Measurements from ENCODE around the gene HOXA4.

- TF ChIP-seq, protein P1, sequence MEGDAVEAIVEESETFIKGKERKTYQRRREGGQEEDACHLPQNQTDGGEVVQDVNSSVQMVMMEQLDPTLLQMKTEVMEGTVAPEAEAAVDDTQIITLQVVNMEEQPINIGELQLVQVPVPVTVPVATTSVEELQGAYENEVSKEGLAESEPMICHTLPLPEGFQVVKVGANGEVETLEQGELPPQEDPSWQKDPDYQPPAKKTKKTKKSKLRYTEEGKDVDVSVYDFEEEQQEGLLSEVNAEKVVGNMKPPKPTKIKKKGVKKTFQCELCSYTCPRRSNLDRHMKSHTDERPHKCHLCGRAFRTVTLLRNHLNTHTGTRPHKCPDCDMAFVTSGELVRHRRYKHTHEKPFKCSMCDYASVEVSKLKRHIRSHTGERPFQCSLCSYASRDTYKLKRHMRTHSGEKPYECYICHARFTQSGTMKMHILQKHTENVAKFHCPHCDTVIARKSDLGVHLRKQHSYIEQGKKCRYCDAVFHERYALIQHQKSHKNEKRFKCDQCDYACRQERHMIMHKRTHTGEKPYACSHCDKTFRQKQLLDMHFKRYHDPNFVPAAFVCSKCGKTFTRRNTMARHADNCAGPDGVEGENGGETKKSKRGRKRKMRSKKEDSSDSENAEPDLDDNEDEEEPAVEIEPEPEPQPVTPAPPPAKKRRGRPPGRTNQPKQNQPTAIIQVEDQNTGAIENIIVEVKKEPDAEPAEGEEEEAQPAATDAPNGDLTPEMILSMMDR (conservative IDR thresholded peaks at IDR 0.05 in 1 of 2, IDR thresholded peaks at IDR 0.05 in 1 of 2; ENCODE audit: low read depth in 1 of 2, low read length in 2 of 2) = no peak
- TF ChIP-seq EZH2 (IDR thresholded peaks at IDR 0.05; ENCODE audit: low read length, missing control alignments) = no peak
Observed at GRCh38 chr7:27119412-27119911, 11.1 kb downstream of the HOXA4 start.

All from fibroblast of lung (primary cell).